Testis (tissue), 2 donors: Measurements from ENCODE around the gene MTERF4.

Experiments
- POLR2A ChIP-seq: fragments of 450-650 bp; IDR thresholded peaks from one replicate; pipeline ENCODE4 v1.6.1; 2017; ENCODE audit warnings: antibody characterized with exemption, mild to moderate bottlenecking, moderate library complexity
- TF ChIP-seq, protein P1 (sequence below), 3 experiments: fragments of 450-650 bp in 2 of 3; fragments of 200-600 bp in 1 of 3; sonication (generic) in 1 of 3; IDR thresholded peaks; one replicate each; pipeline ENCODE4 v1.5.1; 2016 to 2019; ENCODE audit warnings: antibody characterized with exemption in 3 of 3, mild to moderate bottlenecking in 2 of 3, moderate library complexity in 1 of 3

DNA sequence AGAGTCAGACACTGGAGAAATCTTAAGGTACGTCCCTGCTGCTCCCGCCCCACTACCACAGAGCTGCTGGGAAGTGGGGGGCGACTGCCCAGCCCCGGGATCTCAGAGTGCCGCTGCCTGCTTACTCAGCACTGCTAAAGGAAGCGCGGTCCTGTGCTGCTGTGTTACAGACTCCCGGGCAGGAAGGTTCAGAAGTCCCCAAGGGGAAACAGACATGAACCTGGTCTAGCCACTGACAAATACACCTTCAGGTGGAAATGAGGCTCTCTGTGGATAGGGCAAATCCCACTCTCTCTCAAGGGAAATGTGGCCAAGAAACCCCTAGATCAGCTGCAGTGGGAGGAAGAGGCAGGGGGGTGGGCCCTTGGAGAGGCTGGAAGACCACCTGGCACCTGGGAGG is 13.7 kb downstream of the MTERF4 start:
- TF ChIP-seq POLR2A: no peak
- TF ChIP-seq, protein P1, sequence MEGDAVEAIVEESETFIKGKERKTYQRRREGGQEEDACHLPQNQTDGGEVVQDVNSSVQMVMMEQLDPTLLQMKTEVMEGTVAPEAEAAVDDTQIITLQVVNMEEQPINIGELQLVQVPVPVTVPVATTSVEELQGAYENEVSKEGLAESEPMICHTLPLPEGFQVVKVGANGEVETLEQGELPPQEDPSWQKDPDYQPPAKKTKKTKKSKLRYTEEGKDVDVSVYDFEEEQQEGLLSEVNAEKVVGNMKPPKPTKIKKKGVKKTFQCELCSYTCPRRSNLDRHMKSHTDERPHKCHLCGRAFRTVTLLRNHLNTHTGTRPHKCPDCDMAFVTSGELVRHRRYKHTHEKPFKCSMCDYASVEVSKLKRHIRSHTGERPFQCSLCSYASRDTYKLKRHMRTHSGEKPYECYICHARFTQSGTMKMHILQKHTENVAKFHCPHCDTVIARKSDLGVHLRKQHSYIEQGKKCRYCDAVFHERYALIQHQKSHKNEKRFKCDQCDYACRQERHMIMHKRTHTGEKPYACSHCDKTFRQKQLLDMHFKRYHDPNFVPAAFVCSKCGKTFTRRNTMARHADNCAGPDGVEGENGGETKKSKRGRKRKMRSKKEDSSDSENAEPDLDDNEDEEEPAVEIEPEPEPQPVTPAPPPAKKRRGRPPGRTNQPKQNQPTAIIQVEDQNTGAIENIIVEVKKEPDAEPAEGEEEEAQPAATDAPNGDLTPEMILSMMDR (IDR thresholded peaks at IDR 0.05): no peak
